Natural killer cell (primary cell): ENCODE results near the gene SCGB3A1. TPM values are rescaled to one million over a fixed set of nuclear protein-coding genes. Genes with fewer than 3 reads are reported as not detected.

Experiments
- total RNA-seq, 4 donors: library from RNA; stranded (reverse); fragments of 120-200 nt in 1 of 4; gene quantifications; one replicate each; pipeline versions ENCODE4 v1.2.3 to v1.2.4, GENCODE V29; 2013 to 2022

The SCGB3A1 gene
- total RNA-seq, 3 donors from 2014 or later (not counting 1 experiment from before 2014, with no cell fraction given) = not detected

Other genes with a start within 250 kb of the SCGB3A1 start
- under 1 TPM in 2 of 3 donors, not detected in 1; 0.56 to 0.86 TPM for gene GFPT2, start 238.2 kb downstream of the SCGB3A1 start, total RNA-seq
- gene CNOT6, start 97.1 kb downstream of the SCGB3A1 start, total RNA-seq = 10 to 100 TPM; 20.9 to 32.4 (median 26.1) TPM
- gene FLT4, start 58.1 kb upstream of the SCGB3A1 start, total RNA-seq = under 1 TPM; 0.68 to 0.92 (median 0.78) TPM
- gene OR2Y1, start 148.6 kb upstream of the SCGB3A1 start, total RNA-seq = not detected
- gene MGAT1, start 211.3 kb upstream of the SCGB3A1 start, total RNA-seq = 100 to 1,000 TPM; 105 to 149 (median 130) TPM